HEK293 (cell line): ENCODE data around the gene MAPKAPK5.

Experiments
- CTCF ChIA-PET: fragments of 350-600 bp; formaldehyde crosslinking; extraction: SDS; loops from one replicate; lab custom pipeline; 2021; ENCODE audit warnings: antibody characterized with exemption; lab: Yijun Ruan, JAX
- POLR2A ChIA-PET: fragments of 300-600 bp; formaldehyde crosslinking; extraction: SDS; loops from one replicate; lab custom pipeline; 2020; ENCODE audit warnings: antibody characterized with exemption, inconsistent platforms; lab: Yijun Ruan, JAX
- H3K27ac ChIP-seq: fragments of 200-500 bp; sonication (Bioruptor generic); 2 replicates; pipeline ENCODE4 v1.5.1; 2014; ENCODE audit warnings: low read depth, low read length, control low read depth, inconsistent platforms; ENCODE audit errors: extremely low read depth
- H3K36me3 ChIP-seq, 2 experiments: fragments of 200-500 bp in 1 of 2; sonication (Bioruptor generic) in 1 of 2; 1 replicate in 1 of 2; 2 replicates in 1 of 2; pipeline ENCODE4 v1.5.1; 2014 to 2017; ENCODE audit warnings: inconsistent platforms in 2 of 2, low read length in 2 of 2; ENCODE audit not compliant: control insufficient read depth in 2 of 2, insufficient read depth in 1 of 2
- H3K4me1 ChIP-seq: fragments of 200-500 bp; sonication (Bioruptor generic); 2 replicates; pipeline ENCODE4 v1.5.1; 2014; ENCODE audit warnings: mild to moderate bottlenecking, low read length, inconsistent platforms; ENCODE audit not compliant: control insufficient read depth, insufficient read depth
- H3K4me3 ChIP-seq: 2 replicates; pipeline ENCODE4 v1.5.1; 2011; ENCODE audit warnings: low read depth, mild to moderate bottlenecking, control low read depth, low read length, moderate library complexity
- H3K9me3 ChIP-seq: fragments of 200-500 bp; sonication (Bioruptor generic); 2 replicates; pipeline ENCODE4 v1.5.1; 2014; ENCODE audit warnings: low read depth, low read length, inconsistent platforms; ENCODE audit not compliant: control insufficient read depth, insufficient read depth
- HOXC10 ChIP-seq: sonication (generic); formaldehyde crosslinking; IDR thresholded peaks from 2 replicates; pipeline ENCODE4 v1.8.1; 2023; ENCODE audit warnings: mild to moderate bottlenecking, missing genetic modification reagents
- KLF8 ChIP-seq: fragments of 450-650 bp; formaldehyde crosslinking; IDR thresholded peaks from 2 replicates; pipeline ENCODE4 v1.5.1; 2016; ENCODE audit warnings: missing biosample characterization, missing genetic modification characterization
- SALL2 ChIP-seq: fragments of 450-650 bp; formaldehyde crosslinking; IDR thresholded peaks from 2 replicates; pipeline ENCODE4 v1.5.0; 2017; ENCODE audit warnings: missing biosample characterization, mild to moderate bottlenecking, missing genetic modification characterization, borderline replicate concordance
- WT1 ChIP-seq: fragments of 450-650 bp; formaldehyde crosslinking; IDR thresholded peaks from 2 replicates; pipeline ENCODE4 v1.5.1; 2016; ENCODE audit warnings: missing biosample characterization, missing genetic modification characterization
- ZBTB1 ChIP-seq: fragments of 450-650 bp; formaldehyde crosslinking; IDR thresholded peaks from 2 replicates; pipeline ENCODE4 v1.5.1; 2016; ENCODE audit warnings: missing biosample characterization, missing genetic modification characterization
- ZBTB48 ChIP-seq: fragments of 450-650 bp; formaldehyde crosslinking; IDR thresholded peaks from 2 replicates; pipeline ENCODE4 v1.5.1; 2016; ENCODE audit warnings: missing biosample characterization, missing genetic modification characterization
- ZNF138 ChIP-seq: fragments of 450-650 bp; formaldehyde crosslinking; IDR thresholded peaks from 2 replicates; pipeline ENCODE4 v1.5.1; 2016; ENCODE audit warnings: missing biosample characterization, missing genetic modification characterization, borderline replicate concordance
- ZNF175 ChIP-seq: fragments of 450-650 bp; formaldehyde crosslinking; IDR thresholded peaks from 2 replicates; pipeline ENCODE4 v1.5.1; 2016; ENCODE audit warnings: missing biosample characterization, missing genetic modification characterization
- ZNF18 ChIP-seq: fragments of 450-650 bp; formaldehyde crosslinking; IDR thresholded peaks from 2 replicates; pipeline ENCODE4 v1.5.1; 2016; ENCODE audit warnings: missing biosample characterization, missing genetic modification characterization
- ZNF19 ChIP-seq: fragments of 450-650 bp; formaldehyde crosslinking; IDR thresholded peaks from 2 replicates; pipeline ENCODE4; 2016; ENCODE audit warnings: missing biosample characterization, missing genetic modification characterization, low read depth
- ZNF23 ChIP-seq: fragments of 450-650 bp; formaldehyde crosslinking; IDR thresholded peaks from 2 replicates; pipeline ENCODE4 v1.5.1; 2016; ENCODE audit warnings: missing biosample characterization, missing genetic modification characterization, borderline replicate concordance
- ZNF426 ChIP-seq: fragments of 450-650 bp; formaldehyde crosslinking; IDR thresholded peaks from 2 replicates; pipeline ENCODE4 v1.5.1; 2017; ENCODE audit warnings: missing biosample characterization, missing genetic modification characterization, mild to moderate bottlenecking, inconsistent platforms, moderate library complexity
- ZNF513 ChIP-seq: fragments of 450-650 bp; IDR thresholded peaks from 2 replicates; pipeline ENCODE4 v1.5.1; 2018; ENCODE audit warnings: missing biosample characterization, missing genetic modification characterization
- ZNF558 ChIP-seq: fragments of 450-650 bp; formaldehyde crosslinking; IDR thresholded peaks from 2 replicates; pipeline ENCODE4 v1.5.1; 2016; ENCODE audit warnings: missing biosample characterization, missing genetic modification characterization
- ZNF560 ChIP-seq: fragments of 450-650 bp; formaldehyde crosslinking; IDR thresholded peaks from 2 replicates; pipeline ENCODE4 v1.5.1; 2017; ENCODE audit warnings: missing biosample characterization, missing genetic modification characterization, borderline replicate concordance
- ZNF621 ChIP-seq: fragments of 450-650 bp; formaldehyde crosslinking; IDR thresholded peaks from 2 replicates; pipeline ENCODE4 v1.5.1; 2017; ENCODE audit warnings: missing biosample characterization, missing genetic modification characterization
- ZNF626 ChIP-seq: fragments of 450-650 bp; sonication (Bioruptor Pico); formaldehyde crosslinking; IDR thresholded peaks from 2 replicates; pipeline ENCODE4 v1.5.1; 2018; ENCODE audit warnings: missing biosample characterization, missing genetic modification characterization, inconsistent platforms
- ZNF629 ChIP-seq: fragments of 450-650 bp; formaldehyde crosslinking; IDR thresholded peaks from 2 replicates; pipeline ENCODE4 v1.5.1; 2017; ENCODE audit warnings: missing biosample characterization, missing genetic modification characterization
- ZNF677 ChIP-seq: fragments of 450-650 bp; IDR thresholded peaks from 2 replicates; pipeline ENCODE4 v1.5.0; 2018; ENCODE audit warnings: missing biosample characterization, mild to moderate bottlenecking, missing genetic modification characterization, moderate library complexity
- ZNF785 ChIP-seq: fragments of 450-650 bp; formaldehyde crosslinking; IDR thresholded peaks from 2 replicates; pipeline ENCODE4 v1.5.1; 2016; ENCODE audit warnings: missing biosample characterization, missing genetic modification characterization
- ZNF791 ChIP-seq: fragments of 450-650 bp; formaldehyde crosslinking; IDR thresholded peaks from 2 replicates; pipeline ENCODE4 v1.5.1; 2016; ENCODE audit warnings: missing biosample characterization, missing genetic modification characterization
- ZSCAN16 ChIP-seq: fragments of 450-650 bp; formaldehyde crosslinking; IDR thresholded peaks from 2 replicates; pipeline ENCODE4 v1.5.1; 2016; ENCODE audit warnings: missing biosample characterization, missing genetic modification characterization
- ZSCAN5A ChIP-seq: fragments of 450-650 bp; formaldehyde crosslinking; IDR thresholded peaks from 2 replicates; pipeline ENCODE4 v1.5.1; 2016; ENCODE audit warnings: missing biosample characterization, missing genetic modification characterization
- ZXDB ChIP-seq: fragments of 450-650 bp; formaldehyde crosslinking; IDR thresholded peaks from 2 replicates; pipeline ENCODE4 v1.5.1; 2016; ENCODE audit warnings: missing biosample characterization, missing genetic modification characterization
- TF ChIP-seq, protein P1 (sequence below): fragments of 450-650 bp; formaldehyde crosslinking; optimal IDR thresholded peaks from 2 replicates; pipeline ENCODE3; 2016; ENCODE audit warnings: missing biosample characterization, mild to moderate bottlenecking, missing genetic modification characterization

The MAPKAPK5 gene

DNA sequence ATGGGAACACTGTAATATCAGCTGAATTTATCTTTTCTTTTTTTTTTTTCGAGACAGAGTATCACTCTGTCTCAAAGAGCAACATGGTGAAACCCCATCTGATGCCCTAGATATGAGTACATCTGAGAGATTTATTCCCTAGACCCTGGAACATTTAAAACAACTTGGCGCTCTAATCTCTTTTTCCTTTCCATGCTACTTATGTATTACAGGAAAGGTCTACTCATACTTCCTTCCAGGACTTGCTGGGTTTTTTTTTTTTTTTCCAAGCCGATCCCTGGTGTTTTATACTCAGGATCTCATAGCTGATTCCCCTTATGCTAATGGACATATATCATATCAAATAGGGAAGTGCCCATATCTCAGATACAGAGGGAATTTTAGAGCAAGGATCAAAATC is 83.1 kb downstream of the MAPKAPK5 start:
- POLR2A ChIA-PET: no interaction called here
- H3K27ac ChIP-seq: no peak overlapping the region
- no peaks in the 10 kb centered on the region for H3K9me3 ChIP-seq
- H3K4me1 ChIP-seq: no peaks in the 10 kb centered on the region
- CTCF ChIA-PET: no interaction called here
- no peak for TF ChIP-seq KLF8 (tag by site-specific recombination)
- TF ChIP-seq ZNF513: no peak
- TF ChIP-seq ZNF558: no peak
- TF ChIP-seq ZNF426 (tag by site-specific recombination): no peak
- no peak for TF ChIP-seq ZXDB (tag by site-specific recombination)
- TF ChIP-seq ZNF18 (tag by site-specific recombination): no peak
- no peak for TF ChIP-seq ZSCAN16
- TF ChIP-seq SALL2 (tag by site-specific recombination): no peak
- no peak for TF ChIP-seq WT1 (tag by site-specific recombination)
- no peak for TF ChIP-seq ZNF23
- H3K36me3 ChIP-seq: no peaks in the 10 kb centered on the region
- no peak overlapping the region for H3K4me3 ChIP-seq

DNA sequence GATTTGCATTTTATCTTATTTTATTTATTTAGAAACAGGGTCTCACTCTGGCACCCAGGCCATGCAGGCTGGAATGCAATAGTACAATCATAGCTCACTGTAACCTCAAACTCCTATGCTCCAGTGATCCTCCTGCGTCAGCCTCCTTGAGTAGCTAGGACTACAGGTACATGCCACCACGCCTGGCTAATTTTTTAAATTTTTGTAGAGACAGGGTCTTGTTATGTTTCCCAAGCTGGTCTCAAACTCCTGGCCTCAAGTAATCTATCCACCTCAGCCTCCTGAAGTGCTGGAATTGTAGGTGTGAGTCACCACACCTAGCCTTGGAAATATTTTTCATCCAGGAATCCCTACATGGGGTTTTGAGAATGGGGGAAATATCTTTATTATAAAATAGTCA is 84.6 kb downstream of the MAPKAPK5 start:
- Histone ChIP-seq H3K27ac (no peak overlapping the region), H3K4me3 (no peak overlapping the region), H3K36me3 (no peaks in the 10 kb centered on the region), H3K4me1 (no peaks in the 10 kb centered on the region), H3K9me3 (no peaks in the 10 kb centered on the region)
- no peak for TF ChIP-seq ZNF677 (tag by site-specific recombination)
- TF ChIP-seq, protein P1, sequence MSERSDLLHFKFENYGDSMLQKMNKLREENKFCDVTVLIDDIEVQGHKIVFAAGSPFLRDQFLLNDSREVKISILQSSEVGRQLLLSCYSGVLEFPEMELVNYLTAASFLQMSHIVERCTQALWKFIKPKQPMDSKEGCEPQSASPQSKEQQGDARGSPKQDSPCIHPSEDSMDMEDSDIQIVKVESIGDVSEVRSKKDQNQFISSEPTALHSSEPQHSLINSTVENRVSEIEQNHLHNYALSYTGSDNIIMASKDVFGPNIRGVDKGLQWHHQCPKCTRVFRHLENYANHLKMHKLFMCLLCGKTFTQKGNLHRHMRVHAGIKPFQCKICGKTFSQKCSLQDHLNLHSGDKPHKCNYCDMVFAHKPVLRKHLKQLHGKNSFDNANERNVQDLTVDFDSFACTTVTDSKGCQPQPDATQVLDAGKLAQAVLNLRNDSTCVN (tag by site-specific recombination): no peak
- no peak for TF ChIP-seq ZNF791 (tag by site-specific recombination)
- no peak for TF ChIP-seq ZNF138 (tag by site-specific recombination)
- TF ChIP-seq ZNF175 (tag by site-specific recombination): no peak
- no peak for TF ChIP-seq ZNF785 (tag by site-specific recombination)
- no peak for TF ChIP-seq ZNF19 (tag by site-specific recombination)
- TF ChIP-seq ZBTB48 (tag by site-specific recombination): no peak
- TF ChIP-seq ZSCAN5A (tag by site-specific recombination): no peak
- no peak for TF ChIP-seq ZNF560 (tag by site-specific recombination)
- TF ChIP-seq HOXC10 (CRISPR knock-in tag): no peak
- TF ChIP-seq ZNF621 (tag by site-specific recombination): no peak
- TF ChIP-seq ZBTB1: no peak
- TF ChIP-seq KLF8 (tag by site-specific recombination): no peak
- TF ChIP-seq ZNF626 (tag by site-specific recombination): no peak
- no peak for TF ChIP-seq ZNF629 (tag by site-specific recombination)
- ChIA-PET POLR2A (interaction anchor here (0.6 kb wide), 1 partner anchor 13 kb away, joined by 5 read pairs; no protein-coding TSS in a partner anchor), CTCF (interaction anchor here (0.6 to 1.2 kb wide), 3 partner anchors 11 to 115 kb away, joined by 3 read pairs; no protein-coding TSS in a partner anchor)
